Thoracic aorta (tissue), 2 donors: ENCODE results near the gene FRYL. TPM values are rescaled to one million over a fixed set of nuclear protein-coding genes. Genes with fewer than 3 reads are reported as not detected.
A peak's percentile ranks its signal among the peaks of the same experiment; 100 is the strongest.

Source experiments
- ATAC-seq: fragments of 150-250 bp; one replicate; pipeline ENCODE4 v1.8.0; 2017; ENCODE audit warnings: low read depth; ENCODE audit not compliant: insufficient number of reproducible peaks, low FRiP score
- DNase-seq: peaks from one replicate; pipeline ENCODE4 v3.0.0-alpha.2; 2020; ENCODE audit warnings: low spot score
- H3K27ac ChIP-seq, 2 donors: fragments of 200-600 bp; sonication (generic); 1 replicate in 1 of 2; 2 replicates in 1 of 2; pipeline ENCODE4 v1.5.1; 2016; ENCODE audit warnings: mild to moderate bottlenecking in 2 of 2, moderate library complexity in 2 of 2
- H3K27me3 ChIP-seq: fragments of 200-600 bp; sonication (generic); replicated peaks from 2 replicates; pipeline ENCODE4 v1.6.0; 2016; ENCODE audit warnings: mild to moderate bottlenecking; ENCODE audit not compliant: insufficient read depth
- H3K36me3 ChIP-seq: fragments of 200-600 bp; sonication (generic); one replicate; pipeline ENCODE4 v1.5.1; 2016
- H3K4me1 ChIP-seq, 2 donors: fragments of 200-600 bp; sonication (generic); 1 replicate in 1 of 2; 2 replicates in 1 of 2; pipeline versions ENCODE4 v1.5.1 to v1.6.0; 2016; ENCODE audit warnings: low read depth in 2 of 2, mild to moderate bottlenecking in 1 of 2; ENCODE audit not compliant: control insufficient read depth in 1 of 2
- H3K4me3 ChIP-seq: fragments of 200-600 bp; sonication (generic); 2 replicates; pipeline ENCODE4 v1.5.1; 2016; ENCODE audit warnings: mild to moderate bottlenecking
- H3K9me3 ChIP-seq: fragments of 200-600 bp; sonication (generic); 2 replicates; pipeline ENCODE4 v1.5.1; 2016
- CTCF ChIP-seq: fragments of 200-600 bp; sonication (generic); IDR thresholded peaks from one replicate; pipeline ENCODE4 v1.5.1; 2019; ENCODE audit warnings: antibody characterized with exemption
- total RNA-seq, 2 donors: library from RNA; depleted of rRNA; stranded (reverse); fragments of >200 nt; gene quantifications; one replicate each; pipeline versions ENCODE4 v1.1.0 to v1.2.3, GENCODE V29; 2016

Gene FRYL
- total RNA-seq, 2 donors from 2014 or later, result 108 to 155 TPM

- Histone ChIP-seq H3K9me3 (no peaks in the 10 kb centered on the region), H3K27ac (peak overlapping the region in 1 of 2 donors; percentile 59), H3K4me3 (no peak overlapping the region), H3K4me1 (peaks cover 27 to 48% of the 10 kb centered on the region in 2 donors), H3K36me3 (no peaks in the 10 kb centered on the region), H3K27me3 (no peaks in the 10 kb centered on the region)
- DNase-seq, result no peak
- no peak for TF ChIP-seq CTCF
- ATAC-seq, result no peak
Measured at GRCh38 chr4:48799157-48799556, 19.1 kb upstream of the FRYL start.

GRCh38 chr4:48798117-48798516 is 18.0 kb upstream of the FRYL start:
- H3K9me3 ChIP-seq, result no peaks in the 10 kb centered on the region
- no peaks in the 10 kb centered on the region for H3K27me3 ChIP-seq
- H3K27ac ChIP-seq, result no peak overlapping the region
- no peaks in the 10 kb centered on the region for H3K36me3 ChIP-seq
- TF ChIP-seq CTCF, result no peak
- DNase-seq (no peak), ATAC-seq (no peak)
- H3K4me3 ChIP-seq, result no peak overlapping the region
- H3K4me1 ChIP-seq, result peaks cover 18 to 47% of the 10 kb centered on the region in 2 donors

GRCh38 chr4:48796927-48797679 is 17.0 kb upstream of the FRYL start:
- no peak overlapping the region for H3K4me3 ChIP-seq
- peak overlapping the region; percentile 11 to 46 for H3K27ac ChIP-seq
- DNase-seq (no peak), ATAC-seq (no peak)
- H3K4me1 ChIP-seq, result peaks cover 15 to 47% of the 10 kb centered on the region in 2 donors
- no peaks in the 10 kb centered on the region for H3K27me3 ChIP-seq
- TF ChIP-seq CTCF, result no peak
- H3K9me3 ChIP-seq, result no peaks in the 10 kb centered on the region
- no peaks in the 10 kb centered on the region for H3K36me3 ChIP-seq

GRCh38 chr4:48796191-48796926 is 16.3 kb upstream of the FRYL start:
- peaks cover 12 to 48% of the 10 kb centered on the region in 2 donors for H3K4me1 ChIP-seq
- H3K27me3 ChIP-seq, result no peaks in the 10 kb centered on the region
- ATAC-seq, result no peak
- DNase-seq, result no peak
- no peaks in the 10 kb centered on the region for H3K9me3 ChIP-seq
- H3K27ac ChIP-seq, result peak overlapping the region; percentile 11 to 46
- H3K36me3 ChIP-seq, result no peaks in the 10 kb centered on the region
- no peak for TF ChIP-seq CTCF
- H3K4me3 ChIP-seq, result no peak overlapping the region

GRCh38 chr4:48795108-48795507 is 15.0 kb upstream of the FRYL start:
- H3K27me3 ChIP-seq, result no peaks in the 10 kb centered on the region
- TF ChIP-seq CTCF, result no peak
- H3K4me3 ChIP-seq, result no peak overlapping the region
- H3K36me3 ChIP-seq, result no peaks in the 10 kb centered on the region
- DNase-seq (no peak), ATAC-seq (no peak)
- H3K27ac ChIP-seq, result no peak overlapping the region
- H3K9me3 ChIP-seq, result no peaks in the 10 kb centered on the region
- H3K4me1 ChIP-seq, result peaks cover 11 to 43% of the 10 kb centered on the region in 2 donors
